PC-9 (cell line): Measurements from ENCODE around the gene RBM7.

Experiments used
- EZH2 ChIP-seq: fragments of 200-600 bp; sonication (generic); IDR thresholded peaks from 2 replicates; pipeline ENCODE4 v1.8.0; 2017; ENCODE audit warnings: antibody characterized with exemption, low read depth
- TF ChIP-seq, protein P1 (sequence below): fragments of 200-600 bp; sonication (generic); conservative IDR thresholded peaks from 2 replicates; pipeline ENCODE4 v1.6.1; 2017; ENCODE audit warnings: mixed run types, antibody characterized with exemption, mild to moderate bottlenecking, moderate library complexity

DNA sequence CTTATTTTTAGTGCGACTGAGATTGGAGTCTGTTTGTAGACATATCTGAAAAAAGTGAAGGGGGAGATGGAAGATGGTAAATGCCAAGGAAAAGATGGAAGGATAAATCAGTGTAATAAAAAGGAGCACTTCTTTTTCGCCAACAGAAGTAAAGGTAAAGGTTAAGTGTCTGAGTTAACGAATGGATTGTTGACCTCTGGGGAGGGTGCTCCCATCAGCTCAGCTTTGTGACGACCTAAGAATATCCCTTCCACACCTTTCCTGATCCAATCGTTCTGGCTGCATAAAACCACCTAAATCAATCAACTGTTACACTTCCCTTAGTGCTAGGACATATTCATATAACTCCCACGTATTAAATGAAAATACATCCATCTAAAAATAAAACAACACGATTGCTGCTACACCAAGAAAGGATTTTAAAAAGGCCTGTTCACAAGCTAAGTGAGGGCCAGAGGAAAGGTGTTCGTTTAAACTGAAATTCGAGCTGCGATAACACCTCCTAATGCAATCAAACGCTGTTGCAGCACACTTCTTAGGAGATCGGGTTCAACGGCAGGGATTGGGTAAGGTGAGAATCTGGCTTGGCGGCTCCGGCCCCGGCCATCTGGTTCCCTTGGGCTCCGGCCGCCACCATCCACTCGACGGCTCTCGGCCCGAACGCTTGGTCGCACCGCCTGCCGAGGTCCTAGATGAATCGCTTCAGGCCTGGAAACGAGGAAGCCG lies 813 bp upstream of the RBM7 start:
- TF ChIP-seq EZH2: no peak
- TF ChIP-seq, protein P1, sequence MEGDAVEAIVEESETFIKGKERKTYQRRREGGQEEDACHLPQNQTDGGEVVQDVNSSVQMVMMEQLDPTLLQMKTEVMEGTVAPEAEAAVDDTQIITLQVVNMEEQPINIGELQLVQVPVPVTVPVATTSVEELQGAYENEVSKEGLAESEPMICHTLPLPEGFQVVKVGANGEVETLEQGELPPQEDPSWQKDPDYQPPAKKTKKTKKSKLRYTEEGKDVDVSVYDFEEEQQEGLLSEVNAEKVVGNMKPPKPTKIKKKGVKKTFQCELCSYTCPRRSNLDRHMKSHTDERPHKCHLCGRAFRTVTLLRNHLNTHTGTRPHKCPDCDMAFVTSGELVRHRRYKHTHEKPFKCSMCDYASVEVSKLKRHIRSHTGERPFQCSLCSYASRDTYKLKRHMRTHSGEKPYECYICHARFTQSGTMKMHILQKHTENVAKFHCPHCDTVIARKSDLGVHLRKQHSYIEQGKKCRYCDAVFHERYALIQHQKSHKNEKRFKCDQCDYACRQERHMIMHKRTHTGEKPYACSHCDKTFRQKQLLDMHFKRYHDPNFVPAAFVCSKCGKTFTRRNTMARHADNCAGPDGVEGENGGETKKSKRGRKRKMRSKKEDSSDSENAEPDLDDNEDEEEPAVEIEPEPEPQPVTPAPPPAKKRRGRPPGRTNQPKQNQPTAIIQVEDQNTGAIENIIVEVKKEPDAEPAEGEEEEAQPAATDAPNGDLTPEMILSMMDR: 0 out of 2 replicates have a peak, but pooled peaks have one; percentile 6
